ENCODE results near the gene SPPL3.

- no peak for TF ChIP-seq FOSL1 (IDR thresholded peaks at IDR 0.05; ENCODE audit: low read depth)
- no peak for TF ChIP-seq EGR1 (IDR thresholded peaks at IDR 0.05; ENCODE audit: low read depth)
- TF ChIP-seq EZH2 (IDR thresholded peaks at IDR 0.05): no peak
These were observed 24.3 kb downstream of the SPPL3 start for GRCh38 chr12:120879718-120880300.

Measured in HCT116 (cell line).